SK-N-SH treated with all-trans-retinoic acid at 6 μM for 48 hours (cell line): ENCODE measurements around the gene LY6G5B.

Source experiments
- ATAC-seq: fragments of 200-7000 bp; cut with Tn5 transposase; 3 replicates; pipeline ENCODE4 v1.9.1; 2020; ENCODE audit warnings: mild to moderate bottlenecking, moderate library complexity
- ARNTL ChIP-seq: fragments of 450-650 bp; formaldehyde crosslinking; IDR thresholded peaks from 2 replicates; pipeline ENCODE4 v1.5.0; 2020; ENCODE audit warnings: low read depth, mild to moderate bottlenecking, moderate library complexity, borderline replicate concordance
- CREB5 ChIP-seq: fragments of 250-450 bp; sonication (Bioruptor Pico); IDR thresholded peaks from 2 replicates; pipeline ENCODE4 v1.5.1; 2020; ENCODE audit warnings: low read depth, mild to moderate bottlenecking, moderate library complexity
- CSDC2 ChIP-seq: fragments of 250-450 bp; sonication (Bioruptor Pico); IDR thresholded peaks from 2 replicates; pipeline ENCODE4 v1.5.0; 2020; ENCODE audit warnings: mild to moderate bottlenecking, moderate library complexity
- CSRNP3 ChIP-seq: fragments of 250-450 bp; sonication (Bioruptor Pico); IDR thresholded peaks from 2 replicates; pipeline ENCODE4 v1.5.1; 2021; ENCODE audit warnings: mild to moderate bottlenecking, moderate library complexity
- ESRRG ChIP-seq: fragments of 250-450 bp; sonication (Bioruptor Pico); IDR thresholded peaks from 2 replicates; pipeline ENCODE4 v1.6.1; 2021; ENCODE audit warnings: mild to moderate bottlenecking
- GLIS3 ChIP-seq: fragments of 250-450 bp; sonication (Bioruptor Pico); IDR thresholded peaks from 2 replicates; pipeline ENCODE4 v1.5.0; 2020; ENCODE audit warnings: mild to moderate bottlenecking, moderate library complexity
- ISL1 ChIP-seq: fragments of 250-450 bp; sonication (Bioruptor Pico); IDR thresholded peaks from 2 replicates; pipeline ENCODE4 v2.1.2; 2022; ENCODE audit warnings: mild to moderate bottlenecking, moderate library complexity
- OSR1 ChIP-seq: fragments of 250-450 bp; sonication (Bioruptor Pico); IDR thresholded peaks from 2 replicates; pipeline ENCODE4 v1.8.0; 2022; ENCODE audit warnings: moderate library complexity, mild to moderate bottlenecking, inconsistent platforms
- POU6F1 ChIP-seq: fragments of 250-450 bp; sonication (Bioruptor Pico); IDR thresholded peaks from 2 replicates; pipeline ENCODE4 v1.8.0; 2021; ENCODE audit warnings: low read depth, mild to moderate bottlenecking, moderate library complexity, borderline replicate concordance
- RARB ChIP-seq: fragments of 250-450 bp; sonication (Bioruptor Pico); IDR thresholded peaks from 2 replicates; pipeline ENCODE4 v1.8.0; 2021; ENCODE audit warnings: mild to moderate bottlenecking, moderate library complexity
- TCF4 ChIP-seq: fragments of 250-450 bp; sonication (Bioruptor Pico); IDR thresholded peaks from 2 replicates; pipeline ENCODE4 v1.8.0; 2021; ENCODE audit warnings: mild to moderate bottlenecking, moderate library complexity, borderline replicate concordance
- TOX ChIP-seq: fragments of 250-450 bp; sonication (Bioruptor Pico); IDR thresholded peaks from 2 replicates; pipeline ENCODE4 v1.8.0; 2021; ENCODE audit warnings: mild to moderate bottlenecking, moderate library complexity, borderline replicate concordance
- TSHZ2 ChIP-seq: fragments of 250-450 bp; sonication (Bioruptor Pico); IDR thresholded peaks from 2 replicates; pipeline ENCODE4 v1.5.0; 2020; ENCODE audit warnings: mild to moderate bottlenecking, moderate library complexity
- ZFP3 ChIP-seq: fragments of 250-450 bp; sonication (Bioruptor Pico); IDR thresholded peaks from 2 replicates; pipeline ENCODE4 v1.5.0; 2020; ENCODE audit warnings: mild to moderate bottlenecking, moderate library complexity
- ZNF565 ChIP-seq: fragments of 450-650 bp; formaldehyde crosslinking; conservative IDR thresholded peaks from 2 replicates; pipeline ENCODE4 v1.5.0; 2020; ENCODE audit warnings: low read depth, mild to moderate bottlenecking, moderate library complexity
- ZNF8 ChIP-seq: fragments of 450-650 bp; formaldehyde crosslinking; IDR thresholded peaks from 2 replicates; pipeline ENCODE4 v1.5.0; 2020; ENCODE audit warnings: mild to moderate bottlenecking, moderate library complexity

LY6G5B gene

GRCh38 chr6:31640612-31641011 lies 29.2 kb upstream of the LY6G5B start:
- ATAC-seq = no peak
- TF ChIP-seq ZNF565 (CRISPR knock-in tag) = no peak
- no peak for TF ChIP-seq POU6F1 (CRISPR knock-in tag)
- no peak for TF ChIP-seq CSRNP3 (CRISPR knock-in tag)
- no peak for TF ChIP-seq ISL1 (CRISPR knock-in tag)
- no peak for TF ChIP-seq ARNTL (CRISPR knock-in tag)
- TF ChIP-seq OSR1 (CRISPR knock-in tag) = no peak
- no peak for TF ChIP-seq GLIS3 (CRISPR knock-in tag)
- TF ChIP-seq TCF4 (CRISPR knock-in tag) = no peak
- TF ChIP-seq TSHZ2 (CRISPR knock-in tag) = no peak
- TF ChIP-seq CSDC2 (CRISPR knock-in tag) = no peak
- no peak for TF ChIP-seq CREB5 (CRISPR knock-in tag)

- TF ChIP-seq ESRRG (CRISPR knock-in tag) (no peak), TSHZ2 (CRISPR knock-in tag) (no peak), TCF4 (CRISPR knock-in tag) (no peak), TOX (CRISPR knock-in tag) (no peak), ZFP3 (CRISPR knock-in tag) (no peak), ZNF565 (CRISPR knock-in tag) (no peak), ARNTL (CRISPR knock-in tag) (no peak), GLIS3 (CRISPR knock-in tag) (no peak), POU6F1 (CRISPR knock-in tag) (no peak), ZNF8 (CRISPR knock-in tag) (no peak), CREB5 (CRISPR knock-in tag) (no peak), ISL1 (CRISPR knock-in tag) (no peak), RARB (CRISPR knock-in tag) (no peak)
- no peak for ATAC-seq
Measured at GRCh38 chr6:31641370-31641769, 28.4 kb upstream of the LY6G5B start.
